Spleen (tissue), 11 donors: ENCODE results near the gene HIVEP3. TPM values are rescaled to one million over a fixed set of nuclear protein-coding genes. Genes with fewer than 3 reads are reported as not detected.

Experiments
- DNase-seq: peaks from one replicate; pipeline ENCODE4 v3.0.0-alpha.2; 2020
- H3K27ac ChIP-seq, 8 donors: fragments of 200-600 bp; sonication (generic) in 7 of 8; 1 replicate in 4 of 8; 2 replicates in 4 of 8; pipeline versions ENCODE4 v1.5.0 to v1.8.0; 2016 to 2021; ENCODE audit warnings: inconsistent platforms in 4 of 8, mild to moderate bottlenecking in 4 of 8, moderate library complexity in 1 of 8
- H3K27me3 ChIP-seq, 7 donors: fragments of 200-600 bp; sonication (generic) in 6 of 7; replicated peaks in 1 of 7; 1 replicate in 4 of 7; 2 replicates in 3 of 7; pipeline versions ENCODE4 v1.5.0 to v1.8.0; 2016 to 2021; ENCODE audit warnings: inconsistent platforms in 3 of 7, mild to moderate bottlenecking in 1 of 7
- H3K36me3 ChIP-seq, 6 donors: fragments of 200-600 bp; sonication (generic) in 5 of 6; 1 replicate in 4 of 6; 2 replicates in 2 of 6; pipeline versions ENCODE4 v1.5.0 to v1.8.0; 2016 to 2021; ENCODE audit warnings: inconsistent platforms in 2 of 6
- H3K4me1 ChIP-seq, 6 donors: fragments of 200-600 bp; sonication (generic) in 5 of 6; 1 replicate in 3 of 6; 2 replicates in 3 of 6; pipeline versions ENCODE4 v1.5.0 to v1.8.0; 2016 to 2021; ENCODE audit warnings: inconsistent platforms in 3 of 6
- H3K4me3 ChIP-seq, 8 donors: fragments of 200-600 bp; sonication (generic) in 7 of 8; 1 replicate in 4 of 8; 2 replicates in 4 of 8; pipeline versions ENCODE4 v1.5.0 to v1.8.0; 2016 to 2021; ENCODE audit warnings: inconsistent platforms in 4 of 8, mild to moderate bottlenecking in 4 of 8, moderate library complexity in 2 of 8
- H3K9me3 ChIP-seq, 8 donors: fragments of 200-600 bp; sonication (generic) in 7 of 8; 1 replicate in 4 of 8; 2 replicates in 4 of 8; pipeline versions ENCODE4 v1.5.0 to v1.8.0; 2016 to 2021; ENCODE audit warnings: inconsistent platforms in 4 of 8
- POLR2A ChIP-seq, 3 donors: fragments of 450-650 bp; IDR thresholded peaks; one replicate each; pipeline ENCODE4 v1.5.1; 2017; ENCODE audit warnings: antibody characterized with exemption in 3 of 3, mild to moderate bottlenecking in 1 of 3
- POLR2AphosphoS5 ChIP-seq, 3 donors: sonication (generic); formaldehyde crosslinking; IDR thresholded peaks; one replicate each; pipeline ENCODE4 v1.5.1; 2017; ENCODE audit warnings: antibody characterized with exemption in 3 of 3
- WGBS, 5 donors: extraction: QIAGEN DNeasy Blood & Tissue Kit in 3 of 5; methylation state at CpG; one replicate each; pipeline versions ENCODE4 v1.1.5 to v1.1.7; 2013 to 2018; 5-methylcytosine and 5-hydroxymethylcytosine counted together
- intact Hi-C: fragments of 100-400 bp; cut with DNase I; formaldehyde crosslinking; loops from one replicate; pipeline ENCODE4 v1.15.0; 2023; ENCODE audit warnings: low total_unique reads
- polyA plus RNA-seq, 3 donors: library from polyadenylated mRNA; stranded (reverse); fragments of 200-250 nt; gene quantifications; one replicate each; pipeline ENCODE4 v1.2.1, GENCODE V29; 2013
- total RNA-seq, 7 donors: library from RNA; depleted of rRNA in 3 of 7; stranded (reverse); fragments of >200 nt in 3 of 7; fragmentation: NEBNext Ultra II Directional in 4 of 7; extraction: Animal tissue kit (Norgen Biotek cat#: 25700) in 4 of 7; gene quantifications; one replicate each; pipeline versions ENCODE4 v1.1.0 to v1.2.1, GENCODE V29; 2016 to 2021
- TF ChIP-seq, protein P1 (sequence below), 11 experiments: fragments of 200-600 bp in 7 of 11; fragments of 450-650 bp in 4 of 11; sonication (generic) in 4 of 11; IDR thresholded peaks in 8 of 11; conservative IDR thresholded peaks in 3 of 11; 1 replicate in 7 of 11; 2 replicates in 4 of 11; pipeline versions ENCODE4 v1.4.0 to v1.8.0; 2016 to 2021; ENCODE audit warnings: antibody characterized with exemption in 11 of 11, inconsistent platforms in 4 of 11, mild to moderate bottlenecking in 1 of 11
- donor health status: healthy with polysubstance abuse.
- donor health status: DM: no; HTN: no; CAD: no; lungs with moderate emphysema.
- donor health status: DM: no; HTN: no; CAD: no.
- donor health status: Bipolar disorder and iron deficiency.
- donor health status: healthy.
- donor health status: DM: no; HTN: no; CAD: no.
- donor health status: DM: yes; HTN: yes; CAD: no.

HIVEP3 gene
- total and polyA plus RNA-seq, 10 donors, result 2.4 to 21.2 (median 8.2) TPM

DNA sequence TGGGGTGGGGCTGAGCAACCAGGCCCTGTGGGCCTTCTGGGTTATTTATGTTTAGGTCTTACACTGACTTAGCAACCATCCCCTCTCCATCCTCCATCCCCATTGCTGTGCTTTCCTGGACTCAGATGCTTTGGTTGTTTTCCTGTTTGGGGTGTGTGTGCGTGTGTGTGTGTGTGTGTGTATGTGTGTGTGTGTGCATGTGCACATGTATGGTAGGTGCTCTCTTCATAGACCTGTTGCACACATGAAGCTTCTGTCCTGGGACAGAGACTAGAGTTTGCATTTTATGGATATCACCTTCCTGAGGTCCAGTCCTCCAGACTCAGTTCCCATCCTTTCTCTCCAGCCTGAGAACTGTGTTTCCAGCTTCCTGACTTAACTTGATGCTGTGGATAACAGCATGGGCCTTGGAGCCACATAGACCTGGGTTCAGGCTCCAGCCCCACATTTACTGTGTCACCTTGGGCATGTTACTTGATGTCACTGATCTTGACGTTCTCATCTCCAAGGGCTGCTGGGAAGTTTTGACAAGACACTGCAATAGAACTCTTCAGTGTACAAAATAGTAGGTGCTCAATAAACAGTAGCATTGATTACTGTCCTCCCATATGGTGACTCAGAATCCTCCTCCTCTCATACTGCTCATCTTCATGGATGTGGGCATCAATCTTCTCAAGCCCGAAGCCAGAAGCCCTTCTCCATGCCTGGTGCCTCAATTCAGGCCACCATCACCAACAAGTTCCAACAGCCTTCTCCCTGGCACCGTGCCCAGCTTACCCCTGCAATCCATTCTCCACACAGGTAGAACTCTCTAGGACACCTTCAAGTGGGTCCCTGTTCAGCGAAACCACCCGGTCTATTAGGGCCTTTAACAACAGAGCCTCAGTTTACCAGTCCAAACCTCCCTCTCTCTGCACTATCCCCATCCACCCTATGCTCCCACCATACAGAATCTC lies 252.5 kb downstream of the HIVEP3 start:
- H3K27ac ChIP-seq, result peak overlapping the region; percentile 13 to 63 (median 32)

DNA sequence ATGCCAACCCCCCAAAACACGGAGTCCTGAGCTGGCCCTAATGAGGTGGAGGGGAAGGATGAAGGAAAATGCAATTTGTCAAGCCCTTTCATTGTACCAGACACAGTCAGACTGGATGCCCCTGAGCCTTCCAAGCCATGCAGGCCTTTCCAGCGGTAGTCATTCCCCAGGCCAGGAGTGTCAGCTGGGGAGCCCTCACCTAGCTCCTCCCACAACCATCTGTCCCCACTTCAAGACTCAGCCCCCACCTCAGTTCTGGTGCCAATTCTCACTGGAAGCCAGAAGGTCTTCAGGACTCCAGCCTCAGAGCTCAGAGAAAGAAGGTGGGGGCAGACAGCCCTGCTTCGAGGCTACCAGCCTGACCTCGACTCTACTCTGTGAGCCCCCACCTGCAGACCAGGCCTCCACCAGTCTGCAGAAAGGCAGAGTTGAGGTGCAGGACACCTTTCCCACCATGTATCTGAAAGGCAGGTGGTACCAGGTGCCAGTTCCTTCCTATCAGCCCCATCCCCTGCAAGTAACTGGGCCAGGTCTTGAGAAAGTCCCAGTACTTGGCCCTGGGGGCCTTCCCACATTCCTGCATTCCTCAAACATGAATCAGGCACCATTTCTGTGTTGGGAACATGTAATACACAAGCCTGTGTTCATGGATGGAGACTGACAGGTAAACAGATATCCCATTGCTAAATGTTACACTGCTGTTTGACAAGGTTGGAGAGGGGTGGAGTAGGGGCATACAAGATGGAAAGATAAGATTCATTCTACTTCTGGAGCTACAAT lies 253.7 kb downstream of the HIVEP3 start:
- 84 to 95% (median 91%) methylated on average over 2 to 4 of the region's 4 CpGs for WGBS, 5 donors
- H3K27ac ChIP-seq, result peak overlapping the region in 2 of 8 donors; percentile 9 to 58
- H3K4me3 ChIP-seq, result no peak overlapping the region
- peaks cover 0 to 5% (median 0%) of the 10 kb centered on the region in 7 donors for H3K27me3 ChIP-seq
- H3K9me3 ChIP-seq, result no peaks in the 10 kb centered on the region
- no peak for DNase-seq
- no peaks in the 10 kb centered on the region for H3K36me3 ChIP-seq
- intact Hi-C loops, result no loop called here
- TF ChIP-seq POLR2AphosphoS5 (IDR thresholded peaks at IDR 0.05) (no peak), POLR2A (IDR thresholded peaks at IDR 0.05) (no peak)
- TF ChIP-seq, protein P1, sequence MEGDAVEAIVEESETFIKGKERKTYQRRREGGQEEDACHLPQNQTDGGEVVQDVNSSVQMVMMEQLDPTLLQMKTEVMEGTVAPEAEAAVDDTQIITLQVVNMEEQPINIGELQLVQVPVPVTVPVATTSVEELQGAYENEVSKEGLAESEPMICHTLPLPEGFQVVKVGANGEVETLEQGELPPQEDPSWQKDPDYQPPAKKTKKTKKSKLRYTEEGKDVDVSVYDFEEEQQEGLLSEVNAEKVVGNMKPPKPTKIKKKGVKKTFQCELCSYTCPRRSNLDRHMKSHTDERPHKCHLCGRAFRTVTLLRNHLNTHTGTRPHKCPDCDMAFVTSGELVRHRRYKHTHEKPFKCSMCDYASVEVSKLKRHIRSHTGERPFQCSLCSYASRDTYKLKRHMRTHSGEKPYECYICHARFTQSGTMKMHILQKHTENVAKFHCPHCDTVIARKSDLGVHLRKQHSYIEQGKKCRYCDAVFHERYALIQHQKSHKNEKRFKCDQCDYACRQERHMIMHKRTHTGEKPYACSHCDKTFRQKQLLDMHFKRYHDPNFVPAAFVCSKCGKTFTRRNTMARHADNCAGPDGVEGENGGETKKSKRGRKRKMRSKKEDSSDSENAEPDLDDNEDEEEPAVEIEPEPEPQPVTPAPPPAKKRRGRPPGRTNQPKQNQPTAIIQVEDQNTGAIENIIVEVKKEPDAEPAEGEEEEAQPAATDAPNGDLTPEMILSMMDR (IDR thresholded peaks at IDR 0.05 in 8 of 11, conservative IDR thresholded peaks at IDR 0.05 in 3 of 11), result no peak
- peaks cover 0 to 67% (median 49%) of the 10 kb centered on the region in 6 donors for H3K4me1 ChIP-seq

More for the DNA sequence above, 252.5 kb downstream of the HIVEP3 start:
- Histone ChIP-seq H3K9me3 (no peaks in the 10 kb centered on the region), H3K4me1 (peaks cover 0 to 55% (median 37%) of the 10 kb centered on the region in 6 donors), H3K27me3 (peaks cover 0 to 5% (median 0%) of the 10 kb centered on the region in 7 donors), H3K36me3 (no peaks in the 10 kb centered on the region), H3K4me3 (no peak overlapping the region)
- TF ChIP-seq POLR2AphosphoS5 (IDR thresholded peaks at IDR 0.05), result no peak
- TF ChIP-seq POLR2A (IDR thresholded peaks at IDR 0.05), result no peak
- TF ChIP-seq, protein P1 (IDR thresholded peaks at IDR 0.05 in 8 of 11, conservative IDR thresholded peaks at IDR 0.05 in 3 of 11), result no peak
- intact Hi-C loops, result no loop called here
- 90 to 97% (median 95%) methylated on average over 5 to 6 of the region's 6 CpGs for WGBS, 5 donors
- DNase-seq, result peak; percentile 41

DNA sequence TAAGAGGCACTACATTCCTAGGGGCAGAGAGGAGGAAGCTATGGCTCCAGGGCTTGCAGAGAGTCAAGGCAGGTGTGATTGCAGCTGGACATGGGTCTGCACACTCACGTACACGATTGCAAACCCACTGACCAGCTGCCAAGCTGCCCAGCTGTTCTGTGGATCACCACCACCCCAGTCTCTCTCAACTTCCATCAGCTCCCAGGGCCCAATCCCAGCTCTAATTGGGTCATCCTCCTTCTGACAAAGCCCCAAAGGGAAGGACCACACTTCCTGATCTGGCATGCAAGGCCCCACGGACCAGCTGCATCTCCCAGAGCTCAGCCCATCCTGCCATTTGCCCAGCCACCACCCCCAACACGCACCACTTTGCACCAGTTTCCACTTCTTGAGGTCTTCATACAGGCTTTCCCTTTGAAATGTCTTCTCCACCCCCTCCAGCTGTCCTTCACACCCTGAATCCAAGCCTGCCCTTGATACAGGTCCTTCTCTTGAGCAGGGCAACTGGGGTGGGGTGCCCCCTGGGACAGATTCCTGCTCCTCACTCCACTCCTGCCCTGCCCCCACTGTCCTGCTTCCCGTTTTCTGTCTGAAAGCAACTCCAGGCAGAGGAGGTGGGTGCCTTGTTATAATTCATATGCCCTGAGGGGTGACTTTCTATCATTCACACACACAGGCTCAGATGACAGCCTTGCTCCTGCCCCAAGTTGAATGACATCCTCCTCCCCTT lies 254.9 kb downstream of the HIVEP3 start:
- H3K4me3 ChIP-seq, result no peak overlapping the region
- no peak for TF ChIP-seq POLR2AphosphoS5 (IDR thresholded peaks at IDR 0.05)
- TF ChIP-seq, protein P1 (IDR thresholded peaks at IDR 0.05 in 8 of 11, conservative IDR thresholded peaks at IDR 0.05 in 3 of 11), result no peak
- no peak for TF ChIP-seq POLR2A (IDR thresholded peaks at IDR 0.05)
- no peaks in the 10 kb centered on the region for H3K9me3 ChIP-seq
- H3K27ac ChIP-seq, result peak overlapping the region in 6 of 8 donors; percentile 86 to 94 (median 90)
- no peak for DNase-seq
- H3K27me3 ChIP-seq, result peaks cover 0 to 5% (median 0%) of the 10 kb centered on the region in 7 donors
- intact Hi-C loops, result no loop called here
- peaks cover 0 to 79% (median 50%) of the 10 kb centered on the region in 6 donors for H3K4me1 ChIP-seq
- 68 to 78% (median 73%) methylated on average over 5 of the region's 5 CpGs for WGBS, 5 donors
- H3K36me3 ChIP-seq, result no peaks in the 10 kb centered on the region
